Measurements from ENCODE around the gene UTS2B.

UTS2B gene

GRCh38 chr3:191260431-191261303 lies 69.7 kb downstream of the UTS2B start:
- DNase-seq = peak; percentile 53
- Histone ChIP-seq H3K27ac (no peak overlapping the region), H3K27me3 (ENCODE audit: insufficient read depth, low read depth, severe bottlenecking) (no peaks in the 10 kb centered on the region), H3K4me3 (ENCODE audit: low read depth, low read length) (no peak overlapping the region), H3K36me3 (no peaks in the 10 kb centered on the region), H3K9me3 (ENCODE audit: severe bottlenecking) (no peaks in the 10 kb centered on the region)
- TF ChIP-seq CTCF (IDR thresholded peaks at IDR 0.05; ENCODE audit: low read depth, low read length) = no peak

GRCh38 chr3:191259486-191259885 lies 70.8 kb downstream of the UTS2B start:
- Histone ChIP-seq H3K27me3 (ENCODE audit: insufficient read depth, low read depth, severe bottlenecking) (no peaks in the 10 kb centered on the region), H3K4me3 (ENCODE audit: low read depth, low read length) (no peak overlapping the region), H3K27ac (no peak overlapping the region), H3K36me3 (no peaks in the 10 kb centered on the region), H3K9me3 (ENCODE audit: severe bottlenecking) (no peaks in the 10 kb centered on the region)
- no peak for TF ChIP-seq CTCF (IDR thresholded peaks at IDR 0.05; ENCODE audit: low read depth, low read length)
- no peak for DNase-seq

GRCh38 chr3:191257286-191257685 lies 73.0 kb downstream of the UTS2B start:
- peak; percentile 18 for DNase-seq
- Histone ChIP-seq H3K27ac (no peak overlapping the region), H3K36me3 (no peaks in the 10 kb centered on the region), H3K9me3 (ENCODE audit: severe bottlenecking) (no peaks in the 10 kb centered on the region), H3K4me3 (ENCODE audit: low read depth, low read length) (no peak overlapping the region), H3K27me3 (ENCODE audit: insufficient read depth, low read depth, severe bottlenecking) (no peaks in the 10 kb centered on the region)
- TF ChIP-seq CTCF (IDR thresholded peaks at IDR 0.05; ENCODE audit: low read depth, low read length) = no peak

- no peak for TF ChIP-seq CTCF (IDR thresholded peaks at IDR 0.05; ENCODE audit: low read depth, low read length)
- Histone ChIP-seq H3K9me3 (ENCODE audit: severe bottlenecking) (no peaks in the 10 kb centered on the region), H3K27me3 (ENCODE audit: insufficient read depth, low read depth, severe bottlenecking) (no peaks in the 10 kb centered on the region), H3K4me3 (ENCODE audit: low read depth, low read length) (no peak overlapping the region), H3K27ac (no peak overlapping the region), H3K36me3 (no peaks in the 10 kb centered on the region)
- DNase-seq = no peak
These were observed 73.9 kb downstream of the UTS2B start for GRCh38 chr3:191256405-191256804.

DNA sequence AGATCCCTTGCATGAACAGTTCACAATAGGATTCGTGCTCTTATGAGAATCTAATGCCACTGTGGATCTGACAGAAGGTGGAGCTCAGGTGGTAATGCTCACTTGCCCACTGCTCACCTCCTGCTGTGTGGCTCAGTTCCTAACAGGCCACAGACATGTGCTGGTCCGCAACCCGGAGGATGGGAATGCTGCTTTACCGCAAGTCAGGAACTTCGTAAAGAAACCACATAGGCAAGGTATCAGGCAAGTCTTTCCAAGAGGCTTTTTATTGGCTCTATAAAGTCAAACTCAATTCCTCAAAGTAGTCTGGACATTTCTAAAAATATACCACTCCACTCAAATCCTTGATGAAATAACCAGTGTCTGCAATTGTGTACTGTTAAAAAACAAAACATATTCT lies 75.2 kb downstream of the UTS2B start:
- TF ChIP-seq CTCF (IDR thresholded peaks at IDR 0.05; ENCODE audit: low read depth, low read length) = no peak
- Histone ChIP-seq H3K27ac (no peak overlapping the region), H3K27me3 (ENCODE audit: insufficient read depth, low read depth, severe bottlenecking) (no peaks in the 10 kb centered on the region), H3K9me3 (ENCODE audit: severe bottlenecking) (no peaks in the 10 kb centered on the region), H3K36me3 (no peaks in the 10 kb centered on the region), H3K4me3 (ENCODE audit: low read depth, low read length) (no peak overlapping the region)
- peak; percentile 10 for DNase-seq
